ENCODE results near the gene ANXA6. TPM values are rescaled to one million over a fixed set of nuclear protein-coding genes. Genes with fewer than 3 reads are reported as not detected.

Gene ANXA6
- total and polyA plus RNA-seq, 4 experiments from 2014 or later, result 229 to 342 (median 324) TPM

GRCh38 chr5:151182976-151183375 is 25.4 kb upstream of the ANXA6 start:
- H3K27me3 ChIP-seq (ENCODE audit: insufficient read depth, low read length), result no peaks in the 10 kb centered on the region
- intact Hi-C loops (cut with micrococcal nuclease), result no loop called here
- peaks cover 69% of the 10 kb centered on the region for H3K36me3 ChIP-seq (ENCODE audit: insufficient read depth, low read length)
- ChIA-PET CTCF (ENCODE audit: partially characterized antibody) (interaction anchor here (1.2 to 3.1 kb wide), 5 partner anchors 18 to 68 kb away, joined by 4 to 16 read pairs (median 7); no protein-coding TSS in a partner anchor), POLR2A (ENCODE audit: partially characterized antibody) (interaction anchor here (1.0 to 1.2 kb wide), 2 partner anchors 11 to 41 kb away, joined by 3 to 4 read pairs; partner anchors contain the start of gene CCDC69)
- no peaks in the 10 kb centered on the region for H3K9me3 ChIP-seq (ENCODE audit: control insufficient read depth in 1 of 2, low read length in 2 of 2)
- no peaks in the 10 kb centered on the region for H3K9me3 Mint-ChIP-seq
- H3K4me3 ChIP-seq (ENCODE audit: low read length in 2 of 2), result no peak overlapping the region
- H3K27ac ChIP-seq (ENCODE audit: low read depth, low read length), result no peak overlapping the region
- no peak for DNase-seq
- H3K27me3 Mint-ChIP-seq, result no peaks in the 10 kb centered on the region
- no peaks in the 10 kb centered on the region for H3K4me1 ChIP-seq (ENCODE audit: insufficient read depth, low read length)
- no peak overlapping the region for H3K4me3 Mint-ChIP-seq
- no peak overlapping the region for H3K27ac Mint-ChIP-seq
- peaks cover 48 to 73% of the 10 kb centered on the region in 2 donors for H3K36me3 Mint-ChIP-seq
- H3K4me1 Mint-ChIP-seq, result peaks cover 8 to 11% (median 9%) of the 10 kb centered on the region in 4 donors

- Histone ChIP-seq H3K4me3 (ENCODE audit: low read length in 2 of 2) (no peak overlapping the region), H3K27ac (ENCODE audit: low read depth, low read length) (no peak overlapping the region), H3K36me3 (ENCODE audit: insufficient read depth, low read length) (peaks cover 65% of the 10 kb centered on the region), H3K9me3 (ENCODE audit: control insufficient read depth in 1 of 2, low read length in 2 of 2) (no peaks in the 10 kb centered on the region), H3K4me1 (ENCODE audit: insufficient read depth, low read length) (no peaks in the 10 kb centered on the region), H3K27me3 (ENCODE audit: insufficient read depth, low read length) (no peaks in the 10 kb centered on the region)
- Mint-ChIP-seq H3K4me3 (no peak overlapping the region), H3K27me3 (no peaks in the 10 kb centered on the region), H3K27ac (peak overlapping the region in 4 of 7 donors; percentile 69 to 81 (median 76)), H3K4me1 (peaks cover 8 to 11% (median 9%) of the 10 kb centered on the region in 4 donors), H3K36me3 (peaks cover 45 to 74% of the 10 kb centered on the region in 2 donors), H3K9me3 (no peaks in the 10 kb centered on the region)
- intact Hi-C loops (cut with micrococcal nuclease), result no loop called here
- peak in 1 of 5 donors; percentile 35 for DNase-seq
- POLR2A ChIA-PET (ENCODE audit: partially characterized antibody), result interaction anchor here (1.0 to 1.2 kb wide), 2 partner anchors 11 to 41 kb away, joined by 3 to 4 read pairs; partner anchors contain the start of gene CCDC69
- CTCF ChIA-PET (ENCODE audit: partially characterized antibody), result interaction anchor here (1.3 to 3.1 kb wide), 3 partner anchors 18 to 57 kb away, joined by 3 to 16 read pairs (median 8); no protein-coding TSS in a partner anchor
These were observed 24.9 kb upstream of the ANXA6 start for GRCh38 chr5:151182524-151182900.

DNA sequence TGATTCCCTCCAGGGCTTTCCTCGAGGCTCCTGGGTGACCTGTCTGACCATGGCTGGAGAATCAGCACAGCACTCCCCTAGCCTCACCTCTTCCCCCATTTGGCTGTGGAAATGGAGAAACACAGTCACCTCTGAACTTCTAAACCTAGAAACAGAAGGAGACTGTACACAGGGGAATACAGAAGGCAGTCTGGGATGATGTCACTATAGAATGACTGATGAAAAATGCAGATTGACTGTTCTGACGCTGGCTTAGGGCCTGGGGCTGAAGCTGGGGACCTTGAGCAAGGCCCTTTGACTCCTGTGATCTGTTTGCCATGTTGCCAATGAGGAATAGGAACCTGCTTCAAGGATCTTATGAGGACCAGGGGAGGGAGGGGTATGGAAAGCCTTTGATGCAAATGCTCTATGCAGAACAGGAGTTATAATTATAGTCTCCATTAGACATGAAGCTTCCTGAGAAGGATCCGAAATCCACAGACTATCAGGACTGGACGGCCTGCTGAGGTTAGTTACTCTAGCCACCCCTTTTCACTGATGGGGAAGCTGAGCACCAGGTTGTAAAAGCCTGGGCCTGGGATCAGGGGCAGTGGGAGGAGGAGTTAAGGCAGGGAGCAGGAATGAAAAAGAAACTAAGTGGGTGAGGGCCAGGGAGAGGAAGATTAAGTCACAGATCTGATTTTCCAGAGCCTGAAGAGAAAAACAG is 24.4 kb upstream of the ANXA6 start:
- CTCF ChIA-PET (ENCODE audit: partially characterized antibody), result interaction anchor here (0.8 to 3.1 kb wide), 4 partner anchors 17 to 66 kb away, joined by 3 to 16 read pairs (median 6); no protein-coding TSS in a partner anchor
- Mint-ChIP-seq H3K27ac (peak overlapping the region in 5 of 7 donors; percentile 69 to 90 (median 81)), H3K4me3 (peak overlapping the region in 1 of 8 donors; percentile 31), H3K9me3 (no peaks in the 10 kb centered on the region), H3K27me3 (no peaks in the 10 kb centered on the region), H3K36me3 (peaks cover 44 to 70% of the 10 kb centered on the region in 2 donors), H3K4me1 (peaks cover 8 to 10% (median 10%) of the 10 kb centered on the region in 4 donors)
- DNase-seq, result no peak
- POLR2A ChIA-PET (ENCODE audit: partially characterized antibody), result interaction anchor here (0.7 kb wide), 1 partner anchor 32 kb away, joined by 3 read pairs; no protein-coding TSS in a partner anchor
- intact Hi-C loops (cut with micrococcal nuclease), result no loop called here
- H3K27me3 ChIP-seq (ENCODE audit: insufficient read depth, low read length), result no peaks in the 10 kb centered on the region
- no peak overlapping the region for H3K4me3 ChIP-seq (ENCODE audit: low read length in 2 of 2)
- H3K9me3 ChIP-seq (ENCODE audit: control insufficient read depth in 1 of 2, low read length in 2 of 2), result no peaks in the 10 kb centered on the region
- H3K36me3 ChIP-seq (ENCODE audit: insufficient read depth, low read length), result peaks cover 60% of the 10 kb centered on the region
- H3K4me1 ChIP-seq (ENCODE audit: insufficient read depth, low read length), result no peaks in the 10 kb centered on the region
- no peak overlapping the region for H3K27ac ChIP-seq (ENCODE audit: low read depth, low read length)

GRCh38 chr5:151180291-151180690 is 22.7 kb upstream of the ANXA6 start:
- H3K27me3 Mint-ChIP-seq, result no peaks in the 10 kb centered on the region
- peaks cover 45% of the 10 kb centered on the region for H3K36me3 ChIP-seq (ENCODE audit: insufficient read depth, low read length)
- CTCF ChIA-PET (ENCODE audit: partially characterized antibody), result interaction anchor here (0.7 to 4.0 kb wide), 2 partner anchors 15 to 59 kb away, joined by 3 to 13 read pairs; no protein-coding TSS in a partner anchor
- H3K27ac ChIP-seq (ENCODE audit: low read depth, low read length), result no peak overlapping the region
- POLR2A ChIA-PET (ENCODE audit: partially characterized antibody), result interaction anchor here (1.7 kb wide), 1 partner anchor 43 kb away, joined by 8 read pairs; the partner anchor contains the start of gene CCDC69
- H3K9me3 Mint-ChIP-seq, result no peaks in the 10 kb centered on the region
- intact Hi-C loops (cut with micrococcal nuclease), result no loop called here
- no peaks in the 10 kb centered on the region for H3K27me3 ChIP-seq (ENCODE audit: insufficient read depth, low read length)
- H3K4me3 Mint-ChIP-seq, result no peak overlapping the region
- H3K36me3 Mint-ChIP-seq, result peaks cover 33 to 57% of the 10 kb centered on the region in 2 donors
- no peak overlapping the region for H3K4me3 ChIP-seq (ENCODE audit: low read length in 2 of 2)
- H3K4me1 Mint-ChIP-seq, result peaks cover 0 to 5% (median 5%) of the 10 kb centered on the region in 4 donors
- peak overlapping the region in 4 of 7 donors; percentile 6 to 62 (median 41) for H3K27ac Mint-ChIP-seq
- no peaks in the 10 kb centered on the region for H3K9me3 ChIP-seq (ENCODE audit: control insufficient read depth in 1 of 2, low read length in 2 of 2)
- no peak for DNase-seq
- no peaks in the 10 kb centered on the region for H3K4me1 ChIP-seq (ENCODE audit: insufficient read depth, low read length)

DNA sequence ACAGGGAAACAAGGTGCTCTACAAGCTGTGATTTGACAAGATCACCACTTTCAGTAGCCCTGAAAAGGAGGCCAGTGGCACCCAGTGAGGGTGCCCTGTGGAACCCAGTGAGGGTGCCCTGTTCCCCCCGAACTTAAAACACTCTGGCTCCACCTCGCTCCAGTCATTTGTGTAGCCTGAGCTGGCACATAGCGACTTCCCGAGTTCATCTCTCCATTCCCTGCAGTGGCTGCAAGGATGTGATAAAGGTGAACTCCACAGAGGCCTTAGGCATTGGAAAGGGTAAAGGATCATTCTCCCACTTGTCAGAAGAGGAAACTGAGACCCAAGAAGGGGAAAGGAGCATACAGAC is 21.9 kb upstream of the ANXA6 start:
- no peaks in the 10 kb centered on the region for H3K9me3 Mint-ChIP-seq
- no peaks in the 10 kb centered on the region for H3K27me3 ChIP-seq (ENCODE audit: insufficient read depth, low read length)
- no peak overlapping the region for H3K4me3 ChIP-seq (ENCODE audit: low read length in 2 of 2)
- peaks cover 2 to 6% (median 4%) of the 10 kb centered on the region in 4 donors for H3K4me1 Mint-ChIP-seq
- DNase-seq, result no peak
- peaks cover 38% of the 10 kb centered on the region for H3K36me3 ChIP-seq (ENCODE audit: insufficient read depth, low read length)
- intact Hi-C loops (cut with micrococcal nuclease), result no loop called here
- no peak overlapping the region for H3K27ac ChIP-seq (ENCODE audit: low read depth, low read length)
- ChIA-PET CTCF (ENCODE audit: partially characterized antibody) (interaction anchor here (1.2 to 4.0 kb wide), 2 partner anchors 14 to 128 kb away, joined by 4 to 13 read pairs; no protein-coding TSS in a partner anchor), POLR2A (ENCODE audit: partially characterized antibody) (interaction anchor here (1.7 kb wide), 1 partner anchor 44 kb away, joined by 8 read pairs; the partner anchor contains the start of gene CCDC69)
- peaks cover 32 to 52% of the 10 kb centered on the region in 2 donors for H3K36me3 Mint-ChIP-seq
- no peaks in the 10 kb centered on the region for H3K4me1 ChIP-seq (ENCODE audit: insufficient read depth, low read length)
- no peaks in the 10 kb centered on the region for H3K9me3 ChIP-seq (ENCODE audit: control insufficient read depth in 1 of 2, low read length in 2 of 2)
- no peaks in the 10 kb centered on the region for H3K27me3 Mint-ChIP-seq
- peak overlapping the region in 4 of 7 donors; percentile 49 to 84 (median 54) for H3K27ac Mint-ChIP-seq
- H3K4me3 Mint-ChIP-seq, result no peak overlapping the region

DNA sequence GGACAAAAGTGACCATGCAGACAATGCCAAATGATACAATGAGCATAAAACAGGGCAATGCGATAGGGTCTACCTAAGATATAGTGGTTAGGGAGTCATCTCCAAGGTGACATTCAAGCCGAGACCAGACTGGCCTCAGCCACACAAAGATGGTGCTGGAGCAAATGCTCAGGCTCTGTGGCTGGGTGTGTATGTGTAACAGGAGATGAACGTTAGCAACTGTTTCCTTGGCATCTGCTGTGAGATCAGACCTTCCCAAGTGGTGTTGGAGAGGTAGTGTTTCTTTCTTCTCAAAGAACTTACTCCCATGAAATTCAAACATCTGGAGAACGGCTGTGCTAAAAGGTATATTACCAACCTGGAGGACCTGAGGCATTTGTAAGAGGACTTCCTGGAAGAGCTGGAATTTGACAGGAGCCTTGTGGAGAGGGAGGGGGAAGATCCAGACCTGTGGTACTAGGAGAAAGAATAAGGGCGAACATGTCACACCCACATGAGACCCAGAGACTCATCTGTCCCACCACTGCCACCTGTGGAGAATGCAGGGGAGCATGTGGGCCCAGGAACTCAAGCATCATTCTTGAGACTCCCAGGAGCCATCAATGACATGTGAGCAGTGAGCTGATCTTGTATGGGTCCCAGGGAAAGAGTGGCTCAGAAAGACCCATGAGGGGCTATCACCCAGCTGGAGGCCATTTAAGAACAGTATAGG is 21.4 kb upstream of the ANXA6 start:
- peak overlapping the region in 6 of 7 donors; percentile 18 to 83 (median 39) for H3K27ac Mint-ChIP-seq
- POLR2A ChIA-PET (ENCODE audit: partially characterized antibody), result interaction anchor here (1.7 kb wide), 1 partner anchor 44 kb away, joined by 8 read pairs; the partner anchor contains the start of gene CCDC69
- Histone ChIP-seq H3K27ac (ENCODE audit: low read depth, low read length) (no peak overlapping the region), H3K4me1 (ENCODE audit: insufficient read depth, low read length) (no peaks in the 10 kb centered on the region), H3K9me3 (ENCODE audit: control insufficient read depth in 1 of 2, low read length in 2 of 2) (no peaks in the 10 kb centered on the region), H3K4me3 (ENCODE audit: low read length in 2 of 2) (no peak overlapping the region), H3K27me3 (ENCODE audit: insufficient read depth, low read length) (no peaks in the 10 kb centered on the region), H3K36me3 (ENCODE audit: insufficient read depth, low read length) (peaks cover 33% of the 10 kb centered on the region)
- no peak for DNase-seq
- no peak overlapping the region for H3K4me3 Mint-ChIP-seq
- peaks cover 3 to 6% (median 5%) of the 10 kb centered on the region in 4 donors for H3K4me1 Mint-ChIP-seq
- peaks cover 34 to 47% of the 10 kb centered on the region in 2 donors for H3K36me3 Mint-ChIP-seq
- no peaks in the 10 kb centered on the region for H3K27me3 Mint-ChIP-seq
- intact Hi-C loops (cut with micrococcal nuclease), result no loop called here
- CTCF ChIA-PET (ENCODE audit: partially characterized antibody), result interaction anchor here (1.2 to 4.0 kb wide), 2 partner anchors 14 to 127 kb away, joined by 4 to 13 read pairs; no protein-coding TSS in a partner anchor
- H3K9me3 Mint-ChIP-seq, result no peaks in the 10 kb centered on the region
